UCSD-AML1 (cell line): ENCODE measurements around the gene SLC27A5.
"Not testable (repeated sequence)": the region's sequence is repeated elsewhere in the genome, so short reads cannot be mapped to it uniquely, and the experiment has no call there.

Experiments used
- DNase-seq: peaks from one replicate; lab custom pipeline; 2025; ENCODE audit not compliant: unreplicated experiment; lab: John Stamatoyannopoulos, UW

SLC27A5 gene

DNA sequence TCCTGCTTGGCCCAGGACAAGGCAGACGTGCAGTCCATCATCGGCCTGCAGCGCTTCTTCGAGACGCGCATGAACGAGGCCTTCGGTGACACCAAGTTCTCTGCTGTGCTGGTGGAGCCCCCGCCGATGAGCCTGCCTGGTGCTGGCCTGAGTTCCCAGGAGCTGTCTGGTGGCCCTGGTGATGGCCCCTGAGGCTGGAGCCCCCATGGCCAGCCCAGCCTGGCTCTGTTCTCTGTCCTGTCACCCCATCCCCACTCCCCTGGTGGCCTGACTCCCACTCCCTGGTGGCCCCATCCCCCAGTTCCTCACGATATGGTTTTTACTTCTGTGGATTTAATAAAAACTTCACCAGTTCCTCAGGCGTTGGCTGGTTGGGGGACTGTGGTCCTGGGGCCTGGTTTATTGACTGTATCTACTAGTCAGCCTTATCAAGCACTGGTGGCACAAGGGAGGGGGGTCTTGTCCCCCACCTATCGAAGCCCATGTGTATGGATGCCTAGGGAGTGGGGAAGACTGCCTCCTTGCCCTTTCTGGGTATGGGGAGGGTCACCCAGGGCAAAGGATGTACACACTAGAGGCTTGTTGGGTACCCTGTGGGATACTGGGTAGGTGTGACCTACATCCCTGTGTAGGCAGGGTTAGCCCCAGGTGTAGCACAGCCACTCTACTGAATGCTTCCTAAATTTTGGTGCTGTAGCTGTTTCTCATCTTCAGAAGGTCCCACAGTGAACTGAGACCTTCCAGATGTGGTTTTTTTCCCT is 38.8 kb upstream of the SLC27A5 start:
- DNase-seq: no peak

DNA sequence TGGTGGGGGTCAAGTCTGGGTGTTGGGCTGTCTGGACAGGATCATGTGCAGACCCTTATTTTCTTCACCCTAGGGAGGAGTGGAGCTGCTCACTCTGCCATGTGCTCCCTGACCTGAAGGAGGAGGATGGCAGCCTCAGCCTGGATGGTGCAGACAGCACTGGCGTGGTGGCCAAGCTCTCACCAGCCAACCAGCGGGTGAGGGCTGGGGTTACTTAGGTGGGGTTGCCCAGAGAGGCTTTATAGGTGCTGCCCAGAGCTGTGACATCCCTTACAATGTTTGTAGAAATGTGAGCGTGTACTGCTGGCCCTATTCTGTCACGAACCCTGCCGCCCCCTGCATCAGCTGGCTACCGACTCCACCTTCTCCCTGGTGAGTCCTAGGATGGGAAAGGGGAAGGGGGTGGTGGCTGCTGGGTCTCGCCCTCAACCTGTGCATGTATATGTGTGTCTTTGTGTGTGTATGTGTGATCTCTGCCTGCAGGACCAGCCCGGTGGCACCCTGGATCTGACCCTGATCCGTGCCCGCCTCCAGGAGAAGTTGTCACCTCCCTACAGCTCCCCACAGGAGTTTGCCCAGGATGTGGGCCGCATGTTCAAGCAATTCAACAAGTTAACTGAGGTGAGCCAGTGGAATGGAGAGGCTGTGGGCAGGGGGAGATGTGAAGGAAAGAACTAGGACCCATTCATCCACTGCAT is 38.0 kb upstream of the SLC27A5 start:
- DNase-seq: no peak

- no peak for DNase-seq
Observed at GRCh38 chr19:58548859-58549663, 37.3 kb upstream of the SLC27A5 start.

DNA sequence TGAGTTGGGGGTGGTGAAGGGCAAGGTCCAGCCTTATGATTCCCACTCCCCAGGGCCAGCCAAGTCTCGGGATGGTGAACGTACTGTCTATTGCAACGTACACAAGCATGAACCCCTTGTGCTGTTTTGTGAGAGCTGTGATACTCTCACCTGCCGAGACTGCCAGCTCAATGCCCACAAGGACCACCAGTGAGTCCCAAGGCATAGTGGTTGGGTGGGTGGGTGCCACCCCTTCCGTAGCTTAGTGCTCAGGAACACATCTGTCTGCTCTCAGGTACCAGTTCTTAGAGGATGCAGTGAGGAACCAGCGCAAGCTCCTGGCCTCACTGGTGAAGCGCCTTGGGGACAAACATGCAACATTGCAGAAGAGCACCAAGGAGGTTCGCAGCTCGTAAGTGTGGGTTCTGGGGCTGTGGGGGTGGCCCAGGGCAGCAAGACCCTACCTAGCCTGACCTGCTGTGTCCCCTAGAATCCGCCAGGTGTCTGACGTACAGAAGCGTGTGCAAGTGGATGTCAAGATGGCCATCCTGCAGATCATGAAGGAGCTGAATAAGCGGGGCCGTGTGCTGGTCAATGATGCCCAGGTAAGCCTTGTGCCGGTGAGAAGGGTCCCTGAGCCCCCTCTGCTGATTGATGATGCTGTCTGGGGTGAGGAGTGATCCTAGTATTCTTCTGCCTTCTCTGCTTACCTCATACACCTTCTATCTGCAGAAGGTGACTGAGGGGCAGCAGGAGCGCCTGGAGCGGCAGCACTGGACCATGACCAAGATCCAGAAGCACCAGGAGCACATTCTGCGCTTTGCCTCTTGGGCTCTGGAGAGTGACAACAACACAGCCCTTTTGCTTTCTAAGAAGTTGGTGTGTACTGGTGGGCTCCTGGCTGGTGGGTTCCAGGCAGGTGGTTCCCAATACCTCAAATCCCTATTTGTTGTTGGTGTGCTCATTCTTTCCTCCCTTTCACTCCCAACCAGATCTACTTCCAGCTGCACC is 35.8 kb upstream of the SLC27A5 start:
- no peak for DNase-seq

GRCh38 chr19:58546019-58546530 is 34.3 kb upstream of the SLC27A5 start:
- DNase-seq: no peak

- DNase-seq: no peak
Observed at GRCh38 chr19:58545286-58546018, 33.7 kb upstream of the SLC27A5 start.

DNA sequence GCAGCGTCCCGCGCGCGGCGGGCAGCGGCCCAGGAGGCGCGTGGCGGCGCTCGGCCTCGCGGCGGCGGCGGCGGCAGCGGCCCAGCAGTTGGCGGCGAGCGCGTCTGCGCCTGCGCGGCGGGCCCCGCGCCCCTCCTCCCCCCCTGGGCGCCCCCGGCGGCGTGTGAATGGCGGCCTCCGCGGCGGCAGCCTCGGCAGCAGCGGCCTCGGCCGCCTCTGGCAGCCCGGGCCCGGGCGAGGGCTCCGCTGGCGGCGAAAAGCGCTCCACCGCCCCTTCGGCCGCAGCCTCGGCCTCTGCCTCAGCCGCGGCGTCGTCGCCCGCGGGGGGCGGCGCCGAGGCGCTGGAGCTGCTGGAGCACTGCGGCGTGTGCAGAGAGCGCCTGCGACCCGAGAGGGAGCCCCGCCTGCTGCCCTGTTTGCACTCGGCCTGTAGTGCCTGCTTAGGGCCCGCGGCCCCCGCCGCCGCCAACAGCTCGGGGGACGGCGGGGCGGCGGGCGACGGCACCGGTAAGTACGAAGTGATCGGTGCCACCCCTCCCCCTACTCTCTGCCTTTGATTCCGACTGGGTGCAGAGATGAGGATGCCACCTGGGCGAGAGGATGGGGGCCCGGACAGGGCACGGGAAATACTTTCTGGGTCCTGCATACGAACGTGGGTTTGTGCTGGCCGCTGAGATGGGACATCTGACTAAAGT is 32.9 kb upstream of the SLC27A5 start:
- DNase-seq: no peak

DNA sequence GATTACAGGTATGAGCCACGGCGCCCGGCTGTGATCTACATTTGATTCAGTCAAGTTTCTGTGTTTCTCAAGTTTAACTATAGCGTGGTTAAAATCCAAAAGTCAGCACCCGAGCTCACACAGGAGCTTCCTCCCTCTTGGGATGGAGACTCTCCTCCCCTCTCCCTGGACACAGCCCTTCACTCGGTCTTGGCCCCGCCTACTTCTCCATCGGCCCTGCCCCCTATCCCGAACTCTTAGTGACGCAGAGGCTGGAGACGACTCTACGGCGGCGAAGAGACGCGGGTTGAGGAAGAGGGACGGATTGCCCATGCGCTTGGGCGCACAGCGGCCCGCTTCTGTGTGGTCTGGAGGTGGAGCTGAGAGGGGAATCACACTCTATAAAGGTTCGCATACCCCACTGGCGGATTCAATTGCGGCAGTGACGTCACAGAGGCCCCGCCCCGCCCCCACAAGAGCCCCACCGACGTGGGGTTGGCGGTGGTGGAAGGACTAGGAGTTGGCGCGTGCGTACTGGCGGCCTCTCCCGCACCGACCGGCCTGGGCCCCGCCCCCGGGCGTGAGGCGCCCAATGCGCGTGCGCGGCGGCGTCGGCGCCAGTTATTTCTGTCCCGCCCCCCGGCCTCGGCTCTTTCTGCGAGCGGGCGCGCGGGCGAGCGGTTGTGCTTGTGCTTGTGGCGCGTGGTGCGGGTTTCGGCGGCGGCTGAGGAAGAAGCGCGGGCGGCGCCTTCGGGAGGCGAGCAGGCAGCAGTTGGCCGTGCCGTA is 32.2 kb upstream of the SLC27A5 start, which contains the start of gene TRIM28:
TSS of gene TRIM28 (plus strand) at position 239 of the 765 bp plus-strand sequence. CDS start 694 bp downstream, outside the sequence.
- no peak for DNase-seq

DNA sequence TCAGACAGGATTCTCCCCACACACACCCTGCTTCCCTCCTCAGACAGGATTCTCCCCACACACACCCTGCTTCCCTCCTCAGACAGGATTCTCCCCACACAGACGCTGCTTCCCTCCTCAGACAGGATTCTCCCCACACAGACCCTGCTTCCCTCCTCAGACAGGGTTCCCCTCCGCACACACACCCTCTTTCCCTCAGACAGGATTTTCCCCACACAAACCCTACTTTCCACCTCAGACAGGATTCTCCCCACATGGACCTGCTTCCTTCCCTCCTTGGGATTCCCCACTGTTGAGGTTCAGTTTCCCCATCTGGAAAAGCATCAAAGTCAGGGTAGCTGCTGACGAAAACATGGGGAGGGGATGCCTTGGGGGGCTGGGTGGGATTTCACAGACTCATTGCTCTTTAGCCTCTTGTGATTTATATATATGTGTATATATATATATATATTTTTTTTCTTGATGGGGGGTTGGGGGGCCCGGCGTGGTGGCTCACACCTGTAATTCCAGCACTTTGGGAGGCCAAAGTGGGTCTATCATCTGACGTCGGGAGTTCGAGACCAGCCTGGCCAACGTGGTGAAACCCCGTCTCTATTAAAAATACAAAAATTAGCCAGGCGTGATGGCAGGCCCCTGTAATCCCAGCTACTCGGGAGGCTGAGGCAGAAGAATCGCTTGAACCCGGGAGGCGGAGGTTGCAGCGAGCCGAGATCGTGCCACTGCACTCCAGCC is 31.0 kb upstream of the SLC27A5 start:
- not testable (repeated sequence) for DNase-seq

DNA sequence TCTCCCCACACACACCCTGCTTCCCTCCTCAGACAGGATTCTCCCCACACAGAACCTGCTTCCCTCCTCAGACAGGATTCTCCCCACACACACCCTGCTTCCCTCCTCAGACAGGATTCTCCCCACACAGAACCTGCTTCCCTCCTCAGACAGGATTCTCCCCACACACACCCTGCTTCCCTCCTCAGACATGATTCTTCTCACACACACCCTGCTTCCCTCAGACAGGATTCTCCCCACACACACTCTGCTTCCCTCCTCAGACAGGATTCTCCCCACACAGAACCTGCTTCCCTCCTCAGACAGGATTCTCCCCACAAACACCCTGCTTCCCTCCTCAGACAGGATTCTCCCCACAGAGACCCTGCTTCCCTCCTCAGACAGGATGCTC is 27.4 kb upstream of the SLC27A5 start:
- DNase-seq: not testable (repeated sequence)

DNA sequence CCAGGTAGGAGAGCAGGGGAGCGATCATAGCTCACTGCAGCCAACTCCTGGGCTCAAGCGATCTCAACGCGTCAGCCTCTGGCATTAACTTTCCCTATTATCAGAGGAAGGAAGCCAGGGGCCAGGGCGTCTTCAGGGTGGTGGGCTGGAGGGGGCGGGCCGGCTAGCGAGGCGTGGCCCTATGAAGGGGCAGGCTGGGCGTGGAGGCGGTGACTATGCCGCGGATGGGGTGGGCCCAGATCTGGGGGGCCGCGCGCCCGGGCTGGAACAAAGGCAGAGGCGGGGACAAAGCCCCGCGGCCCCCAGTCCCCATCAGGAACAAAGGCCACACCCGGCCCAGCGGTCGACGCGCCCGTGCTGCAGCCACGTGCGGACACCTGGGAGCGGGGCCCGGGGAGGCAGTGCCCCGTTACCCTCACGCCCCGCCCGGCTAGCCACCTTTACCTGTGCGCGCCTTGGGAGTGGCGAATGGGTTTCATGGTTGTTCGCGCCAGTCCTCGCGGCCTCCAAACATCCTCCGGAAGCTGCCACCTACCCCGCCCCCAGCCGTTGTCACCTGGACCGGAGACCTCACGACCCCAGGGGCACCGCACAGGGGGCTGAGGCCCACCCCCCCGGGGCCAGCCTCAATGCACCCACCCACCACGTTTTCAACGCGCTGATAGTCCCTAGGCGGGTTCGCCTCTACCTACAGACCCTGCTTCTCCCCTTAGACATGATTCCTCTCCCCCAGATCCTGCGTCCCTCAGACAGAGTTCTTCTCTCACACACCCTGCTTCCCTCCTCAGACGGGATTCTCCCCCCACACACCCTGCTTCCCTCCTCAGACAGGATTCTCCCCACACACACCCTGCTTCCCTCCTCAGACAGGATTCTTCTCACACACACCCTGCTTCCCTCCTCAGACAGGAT is 26.7 kb upstream of the SLC27A5 start:
- DNase-seq: no peak

- no peak for DNase-seq
Observed at GRCh38 chr19:58536852-58537798, 25.3 kb upstream of the SLC27A5 start.

DNA sequence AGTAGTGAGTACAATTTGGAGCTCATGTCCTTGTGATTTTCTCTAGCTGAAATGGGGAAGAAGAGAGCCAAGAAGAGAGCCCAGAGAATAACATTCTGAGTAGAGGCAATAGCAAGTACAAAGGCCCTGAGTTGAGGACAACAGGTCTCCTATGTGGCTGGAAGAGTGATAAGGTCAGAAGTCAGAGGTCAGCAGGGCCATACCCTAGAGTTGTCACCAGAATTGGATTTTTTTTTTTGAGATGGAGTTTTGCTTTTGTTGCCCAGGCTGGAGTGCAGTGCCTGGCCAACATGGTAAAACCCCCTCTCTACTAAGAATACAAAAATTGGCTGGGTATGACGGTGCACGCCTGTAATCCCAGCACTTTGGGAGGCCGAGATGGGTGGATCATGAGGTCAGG is 24.1 kb upstream of the SLC27A5 start:
- no peak for DNase-seq

DNA sequence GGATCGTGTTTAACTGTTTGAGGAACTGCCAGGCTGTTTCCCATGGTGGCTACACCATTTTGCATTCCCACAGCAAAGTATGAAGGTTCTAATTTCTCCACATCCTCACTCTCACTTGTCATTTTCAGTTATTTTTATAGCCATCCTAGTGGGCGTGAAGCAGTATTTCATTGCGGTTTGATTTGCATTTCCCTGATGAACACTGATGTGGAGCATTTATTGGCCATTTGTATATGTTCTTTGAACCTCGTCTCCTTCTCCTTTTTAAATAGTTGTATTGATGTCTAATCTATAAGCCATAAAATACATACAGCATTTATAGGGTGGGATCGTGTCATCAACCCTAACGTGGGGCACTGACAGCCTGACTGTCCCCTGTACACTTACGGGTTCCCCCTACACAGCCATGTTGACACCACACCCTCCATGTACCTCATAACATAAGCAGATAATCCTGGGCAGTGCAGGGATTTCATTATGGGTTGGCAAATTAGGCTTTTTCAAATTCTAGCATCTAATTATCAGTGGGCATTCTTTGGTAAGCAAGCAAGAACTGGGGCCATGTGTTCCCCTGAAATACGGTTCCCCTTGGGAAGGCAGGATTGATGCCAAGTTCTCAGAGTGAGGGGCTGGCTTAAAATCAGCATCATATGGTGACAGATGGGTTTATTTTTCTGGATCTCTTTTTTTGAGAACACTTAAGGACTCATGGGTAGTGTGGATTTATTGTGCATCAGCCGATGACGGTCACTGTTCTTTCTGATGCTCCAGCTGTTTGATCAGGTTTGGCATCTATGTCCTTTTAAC is 19.4 kb upstream of the SLC27A5 start:
- no peak for DNase-seq

DNA sequence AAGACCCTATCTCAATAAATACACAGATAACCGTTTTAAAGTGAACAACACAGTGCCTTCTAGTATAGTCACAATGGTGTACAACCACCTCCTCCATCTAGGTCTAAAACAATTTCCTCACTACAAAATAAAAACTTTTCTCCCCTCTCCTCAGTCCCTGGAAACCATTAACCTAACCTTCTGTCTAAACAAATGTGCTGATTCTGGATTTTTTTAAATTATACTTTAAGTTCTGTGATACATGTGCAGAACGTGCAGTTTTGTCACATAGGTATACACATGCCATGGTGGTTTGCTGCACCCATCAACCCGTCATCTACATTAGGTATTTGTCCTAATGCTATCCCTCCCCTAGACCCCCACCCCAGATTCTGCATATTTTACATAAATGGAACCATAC is 17.6 kb upstream of the SLC27A5 start:
- no peak for DNase-seq
